GM23338 (cell line): ENCODE data around the gene GSX1. TPM values are rescaled to one million over a fixed set of nuclear protein-coding genes. Genes with fewer than 3 reads are reported as not detected.
A peak's percentile ranks its signal among the peaks of the same experiment; 100 is the strongest.

Experiments used
- ATAC-seq: fragments of 200-7000 bp; cut with Tn5 transposase; 3 replicates; pipeline ENCODE4 v1.9.1; 2020
- DNase-seq: peaks from one replicate; pipeline ENCODE4 v3.0.0-alpha.2; 2015; ENCODE audit warnings: low spot score
- H2AFZ ChIP-seq: fragments of 200-600 bp; sonication (generic); 2 replicates; pipeline ENCODE4 v1.8.0; 2016; ENCODE audit warnings: antibody characterized with exemption, mild to moderate bottlenecking, moderate library complexity
- H3F3A ChIP-seq: fragments of 200-600 bp; sonication (generic); replicated peaks from 2 replicates; pipeline ENCODE4 v1.8.0; 2017; ENCODE audit warnings: antibody characterized with exemption, mixed run types, low read depth
- H3K27ac ChIP-seq: fragments of 200-600 bp; sonication (generic); 2 replicates; pipeline ENCODE4 v1.6.1; 2016; ENCODE audit warnings: low read depth
- H3K27me3 ChIP-seq: fragments of 200-600 bp; sonication (generic); 2 replicates; pipeline ENCODE4 v1.8.0; 2016; ENCODE audit warnings: mild to moderate bottlenecking, mixed run types, moderate library complexity; ENCODE audit not compliant: insufficient read depth
- H3K36me3 ChIP-seq: fragments of 200-600 bp; sonication (generic); 2 replicates; pipeline ENCODE4 v1.8.0; 2016; ENCODE audit warnings: mild to moderate bottlenecking; ENCODE audit not compliant: insufficient read depth
- H3K4me1 ChIP-seq: fragments of 200-600 bp; sonication (generic); 2 replicates; pipeline ENCODE4 v1.8.0; 2016; ENCODE audit warnings: mild to moderate bottlenecking, moderate library complexity; ENCODE audit not compliant: insufficient read depth
- H3K4me2 ChIP-seq: fragments of 200-600 bp; sonication (generic); 2 replicates; pipeline ENCODE4 v1.7.1; 2017; ENCODE audit warnings: mixed run types
- H3K4me3 ChIP-seq: fragments of 200-600 bp; sonication (generic); 2 replicates; pipeline ENCODE4 v1.6.1; 2016; ENCODE audit warnings: mixed run types
- H3K79me2 ChIP-seq: fragments of 200-600 bp; sonication (generic); replicated peaks from 2 replicates; pipeline ENCODE4 v1.8.0; 2017; ENCODE audit warnings: mild to moderate bottlenecking; ENCODE audit not compliant: insufficient read depth
- H3K9me2 ChIP-seq: fragments of 200-600 bp; sonication (generic); 2 replicates; pipeline ENCODE4 v1.8.0; 2017; ENCODE audit not compliant: insufficient read depth
- H4K20me1 ChIP-seq: fragments of 200-600 bp; sonication (generic); replicated peaks from 2 replicates; pipeline ENCODE4 v1.8.0; 2017; ENCODE audit warnings: mild to moderate bottlenecking; ENCODE audit not compliant: insufficient read depth
- H3K27ac Mint-ChIP-seq: 2 replicates; pipeline ENCODE4 v1.8.0; 2020; ENCODE audit warnings: inconsistent platforms, mild to moderate bottlenecking, moderate library complexity, mixed read lengths
- H3K27me3 Mint-ChIP-seq: 3 replicates; pipeline ENCODE4 v1.8.0; 2022; ENCODE audit warnings: low read depth, mild to moderate bottlenecking, moderate library complexity, mixed read lengths, inconsistent platforms; ENCODE audit not compliant: insufficient read depth, poor library complexity
- H3K36me3 Mint-ChIP-seq: 3 replicates; pipeline ENCODE4 v1.8.0; 2021; ENCODE audit warnings: low read depth, mild to moderate bottlenecking, inconsistent platforms, moderate library complexity, mixed read lengths
- H3K4me1 Mint-ChIP-seq: 3 replicates; pipeline ENCODE4 v1.8.0; 2020; ENCODE audit warnings: mild to moderate bottlenecking, inconsistent platforms, mixed read lengths
- H3K4me3 Mint-ChIP-seq: 3 replicates; pipeline ENCODE4 v1.8.0; 2021; ENCODE audit warnings: moderate library complexity, mild to moderate bottlenecking, inconsistent platforms, mixed read lengths
- H3K9me3 Mint-ChIP-seq: 3 replicates; pipeline ENCODE4 v1.8.0; 2020; ENCODE audit warnings: moderate library complexity, mild to moderate bottlenecking, inconsistent platforms, mixed read lengths
- CREB1 ChIP-seq: fragments of 250-450 bp; sonication (Bioruptor Pico); IDR thresholded peaks from 2 replicates; pipeline ENCODE4 v1.5.0; 2020; ENCODE audit warnings: low read depth, mild to moderate bottlenecking, moderate library complexity
- EZH2phosphoT487 ChIP-seq: fragments of 200-600 bp; sonication (generic); IDR thresholded peaks from one replicate; pipeline ENCODE4 v1.8.1; 2018; ENCODE audit warnings: antibody characterized with exemption; ENCODE audit not compliant: unreplicated experiment
- JUNB ChIP-seq: IDR thresholded peaks from one replicate; pipeline ENCODE4 v1.6.1; 2016; ENCODE audit warnings: antibody characterized with exemption; ENCODE audit not compliant: unreplicated experiment
- NANOG ChIP-seq: IDR thresholded peaks from 2 replicates; pipeline ENCODE4 v1.6.1; 2016; ENCODE audit warnings: antibody characterized with exemption, borderline replicate concordance
- POLR2AphosphoS5 ChIP-seq: IDR thresholded peaks from 2 replicates; pipeline ENCODE4 v1.6.1; 2016; ENCODE audit warnings: antibody characterized with exemption, low read depth
- STAT1 ChIP-seq: IDR thresholded peaks from one replicate; pipeline ENCODE4 v1.6.1; 2016; ENCODE audit warnings: antibody characterized with exemption; ENCODE audit not compliant: unreplicated experiment
- ZNF114 ChIP-seq: fragments of 250-450 bp; sonication (Bioruptor Pico); IDR thresholded peaks from 2 replicates; pipeline ENCODE4 v1.5.0; 2020; ENCODE audit warnings: mild to moderate bottlenecking, moderate library complexity
- ZNF331 ChIP-seq: fragments of 250-450 bp; sonication (Bioruptor Pico); IDR thresholded peaks from 2 replicates; pipeline ENCODE4 v1.5.0; 2020; ENCODE audit warnings: low read depth, mild to moderate bottlenecking, moderate library complexity
- polyA plus RNA-seq: library from polyadenylated mRNA; unstranded; fragments of >200 nt; fragmentation: Nextera tagmentation; extraction: Ambion mirVana; gene quantifications from 2 replicates; pipeline ENCODE4 v1.2.1, GENCODE V29; 2016
- total RNA-seq: library from RNA; depleted of rRNA; stranded (reverse); fragments of >200 nt; shearing (Covaris generic); gene quantifications from 2 replicates; pipeline ENCODE4 v1.2.3, GENCODE V29; 2014
- TF ChIP-seq, protein P1 (sequence below): fragments of 250-450 bp; sonication (Bioruptor Pico); IDR thresholded peaks from 2 replicates; pipeline ENCODE4 v1.5.0; 2020; ENCODE audit warnings: mild to moderate bottlenecking, moderate library complexity
- TF ChIP-seq, protein P2 (sequence below), 2 experiments: fragments of 200-600 bp in 1 of 2; sonication (generic) in 1 of 2; conservative IDR thresholded peaks; 2 replicates each; pipeline versions ENCODE4 v1.5.1 to v1.6.1; 2016 to 2017; ENCODE audit warnings: antibody characterized with exemption in 2 of 2, low read depth in 2 of 2, mild to moderate bottlenecking in 2 of 2, moderate library complexity in 1 of 2
- TF ChIP-seq, protein P3 (sequence below): IDR thresholded peaks from 2 replicates; pipeline ENCODE4 v1.6.1; 2016; ENCODE audit warnings: antibody characterized with exemption

GSX1 gene
- total and polyA plus RNA-seq, 2 experiments from 2014 or later = not detected

DNA sequence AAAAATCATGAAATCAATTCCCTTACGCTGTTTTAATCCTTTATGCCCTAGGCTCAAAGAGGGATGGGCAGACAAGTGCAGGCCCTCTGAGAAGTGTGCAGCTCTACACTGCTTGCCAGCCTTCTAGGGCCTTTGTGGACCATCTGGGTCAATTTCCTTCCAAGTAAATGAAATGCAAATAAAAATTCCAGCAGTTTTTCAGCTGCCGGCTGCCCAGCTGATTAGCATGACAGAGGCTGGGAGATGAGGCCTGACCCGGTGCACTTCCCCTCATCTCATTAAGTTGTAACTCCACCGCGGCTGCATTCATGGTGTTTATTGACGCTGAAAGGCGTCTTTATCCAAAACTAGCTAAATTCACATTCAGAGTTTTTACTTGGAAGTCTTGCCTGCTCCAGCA, 47.5 kb upstream of the GSX1 start:
- no peaks in the 10 kb centered on the region for H3K79me2 ChIP-seq
- H3F3A ChIP-seq = 0 out of 2 replicates have a peak, but pooled peaks cover 4% of the 10 kb centered on the region
- ATAC-seq (peak; percentile 87), DNase-seq (peak; percentile 78)
- H3K4me1 ChIP-seq = peaks cover 19% of the 10 kb centered on the region
- peak overlapping the region; percentile 8 for H2AFZ ChIP-seq
- no peaks in the 10 kb centered on the region for H4K20me1 ChIP-seq
- Mint-ChIP-seq H3K36me3 (peaks cover 6% of the 10 kb centered on the region; the same call in 2 of the 3 replicates), H3K4me3 (peak overlapping the region; percentile 46), H3K4me1 (peaks cover 31% of the 10 kb centered on the region), H3K9me3 (peaks cover 2% of the 10 kb centered on the region; the same call in 1 of the 3 replicates), H3K27ac (peak overlapping the region; percentile 91), H3K27me3 (peaks cover 9% of the 10 kb centered on the region)
- no peaks in the 10 kb centered on the region for H3K27me3 ChIP-seq
- H3K9me2 ChIP-seq = peaks cover 18% of the 10 kb centered on the region
- peak; percentile 63; the same call in 1 of the 2 replicates for TF ChIP-seq NANOG
- no peak for TF ChIP-seq ZNF114 (CRISPR knock-in tag)
- TF ChIP-seq, protein P1, sequence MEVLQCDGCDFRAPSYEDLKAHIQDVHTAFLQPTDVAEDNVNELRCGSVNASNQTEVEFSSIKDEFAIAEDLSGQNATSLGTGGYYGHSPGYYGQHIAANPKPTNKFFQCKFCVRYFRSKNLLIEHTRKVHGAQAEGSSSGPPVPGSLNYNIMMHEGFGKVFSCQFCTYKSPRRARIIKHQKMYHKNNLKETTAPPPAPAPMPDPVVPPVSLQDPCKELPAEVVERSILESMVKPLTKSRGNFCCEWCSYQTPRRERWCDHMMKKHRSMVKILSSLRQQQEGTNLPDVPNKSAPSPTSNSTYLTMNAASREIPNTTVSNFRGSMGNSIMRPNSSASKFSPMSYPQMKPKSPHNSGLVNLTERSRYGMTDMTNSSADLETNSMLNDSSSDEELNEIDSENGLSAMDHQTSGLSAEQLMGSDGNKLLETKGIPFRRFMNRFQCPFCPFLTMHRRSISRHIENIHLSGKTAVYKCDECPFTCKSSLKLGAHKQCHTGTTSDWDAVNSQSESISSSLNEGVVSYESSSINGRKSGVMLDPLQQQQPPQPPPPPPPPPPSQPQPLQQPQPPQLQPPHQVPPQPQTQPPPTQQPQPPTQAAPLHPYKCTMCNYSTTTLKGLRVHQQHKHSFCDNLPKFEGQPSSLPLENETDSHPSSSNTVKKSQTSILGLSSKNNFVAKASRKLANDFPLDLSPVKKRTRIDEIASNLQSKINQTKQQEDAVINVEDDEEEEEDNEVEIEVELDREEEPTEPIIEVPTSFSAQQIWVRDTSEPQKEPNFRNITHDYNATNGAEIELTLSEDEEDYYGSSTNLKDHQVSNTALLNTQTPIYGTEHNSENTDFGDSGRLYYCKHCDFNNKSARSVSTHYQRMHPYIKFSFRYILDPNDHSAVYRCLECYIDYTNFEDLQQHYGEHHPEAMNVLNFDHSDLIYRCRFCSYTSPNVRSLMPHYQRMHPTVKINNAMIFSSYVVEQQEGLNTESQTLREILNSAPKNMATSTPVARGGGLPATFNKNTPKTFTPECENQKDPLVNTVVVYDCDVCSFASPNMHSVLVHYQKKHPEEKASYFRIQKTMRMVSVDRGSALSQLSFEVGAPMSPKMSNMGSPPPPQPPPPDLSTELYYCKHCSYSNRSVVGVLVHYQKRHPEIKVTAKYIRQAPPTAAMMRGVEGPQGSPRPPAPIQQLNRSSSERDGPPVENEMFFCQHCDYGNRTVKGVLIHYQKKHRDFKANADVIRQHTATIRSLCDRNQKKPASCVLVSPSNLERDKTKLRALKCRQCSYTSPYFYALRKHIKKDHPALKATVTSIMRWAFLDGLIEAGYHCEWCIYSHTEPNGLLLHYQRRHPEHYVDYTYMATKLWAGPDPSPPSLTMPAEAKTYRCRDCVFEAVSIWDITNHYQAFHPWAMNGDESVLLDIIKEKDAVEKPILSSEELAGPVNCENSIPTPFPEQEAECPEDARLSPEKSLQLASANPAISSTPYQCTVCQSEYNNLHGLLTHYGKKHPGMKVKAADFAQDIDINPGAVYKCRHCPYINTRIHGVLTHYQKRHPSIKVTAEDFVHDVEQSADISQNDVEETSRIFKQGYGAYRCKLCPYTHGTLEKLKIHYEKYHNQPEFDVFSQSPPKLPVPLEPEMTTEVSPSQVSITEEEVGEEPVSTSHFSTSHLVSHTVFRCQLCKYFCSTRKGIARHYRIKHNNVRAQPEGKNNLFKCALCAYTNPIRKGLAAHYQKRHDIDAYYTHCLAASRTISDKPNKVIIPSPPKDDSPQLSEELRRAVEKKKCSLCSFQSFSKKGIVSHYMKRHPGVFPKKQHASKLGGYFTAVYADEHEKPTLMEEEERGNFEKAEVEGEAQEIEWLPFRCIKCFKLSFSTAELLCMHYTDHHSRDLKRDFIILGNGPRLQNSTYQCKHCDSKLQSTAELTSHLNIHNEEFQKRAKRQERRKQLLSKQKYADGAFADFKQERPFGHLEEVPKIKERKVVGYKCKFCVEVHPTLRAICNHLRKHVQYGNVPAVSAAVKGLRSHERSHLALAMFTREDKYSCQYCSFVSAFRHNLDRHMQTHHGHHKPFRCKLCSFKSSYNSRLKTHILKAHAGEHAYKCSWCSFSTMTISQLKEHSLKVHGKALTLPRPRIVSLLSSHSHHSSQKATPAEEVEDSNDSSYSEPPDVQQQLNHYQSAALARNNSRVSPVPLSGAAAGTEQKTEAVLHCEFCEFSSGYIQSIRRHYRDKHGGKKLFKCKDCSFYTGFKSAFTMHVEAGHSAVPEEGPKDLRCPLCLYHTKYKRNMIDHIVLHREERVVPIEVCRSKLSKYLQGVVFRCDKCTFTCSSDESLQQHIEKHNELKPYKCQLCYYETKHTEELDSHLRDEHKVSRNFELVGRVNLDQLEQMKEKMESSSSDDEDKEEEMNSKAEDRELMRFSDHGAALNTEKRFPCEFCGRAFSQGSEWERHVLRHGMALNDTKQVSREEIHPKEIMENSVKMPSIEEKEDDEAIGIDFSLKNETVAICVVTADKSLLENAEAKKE (CRISPR knock-in tag) = peak; percentile 38; the same call in 1 of the 2 replicates
- peak overlapping the region; percentile 83 for H3K27ac ChIP-seq
- H3K4me3 ChIP-seq = peak overlapping the region; percentile 21; the same call in 1 of the 2 replicates
- no peaks in the 10 kb centered on the region for H3K36me3 ChIP-seq
- peak overlapping the region; percentile 52 for H3K4me2 ChIP-seq

DNA sequence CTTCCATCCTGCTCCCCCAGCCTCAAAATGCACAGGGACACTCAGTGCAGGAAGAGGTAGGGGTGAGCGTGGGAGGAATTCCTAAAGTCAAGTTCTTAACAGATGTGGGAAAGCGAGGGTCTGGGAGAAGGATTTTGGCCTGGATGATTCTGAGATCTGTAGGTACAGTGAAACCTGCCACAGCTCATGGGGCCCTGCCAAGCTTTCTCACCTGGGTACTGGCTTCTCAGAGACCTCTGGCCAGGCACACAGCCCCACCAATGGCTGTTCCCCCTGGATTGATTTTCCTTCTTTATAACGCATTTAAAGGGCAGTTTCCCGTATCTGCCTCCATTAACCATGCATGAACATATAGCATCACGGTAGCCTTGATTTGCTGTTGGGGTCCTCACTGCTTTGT, 47.0 kb upstream of the GSX1 start:
- H3K79me2 ChIP-seq = no peaks in the 10 kb centered on the region
- H3K27ac ChIP-seq = peak overlapping the region; percentile 83
- H3K9me3 Mint-ChIP-seq = peaks cover 2% of the 10 kb centered on the region; the same call in 1 of the 3 replicates
- peaks cover 9% of the 10 kb centered on the region for H3K27me3 Mint-ChIP-seq
- H3K27ac Mint-ChIP-seq = peak overlapping the region; percentile 91
- H3F3A ChIP-seq = 0 out of 2 replicates have a peak, but pooled peaks cover 4% of the 10 kb centered on the region
- peaks cover 31% of the 10 kb centered on the region for H3K4me1 Mint-ChIP-seq
- peak overlapping the region; percentile 52 for H3K4me2 ChIP-seq
- no peaks in the 10 kb centered on the region for H3K36me3 ChIP-seq
- H3K4me3 ChIP-seq = peak overlapping the region; percentile 21; the same call in 1 of the 2 replicates
- no peaks in the 10 kb centered on the region for H3K27me3 ChIP-seq
- peaks cover 6% of the 10 kb centered on the region; the same call in 2 of the 3 replicates for H3K36me3 Mint-ChIP-seq
- H3K4me3 Mint-ChIP-seq = peak overlapping the region; percentile 46
- H2AFZ ChIP-seq = peak overlapping the region; percentile 8
- ATAC-seq (peak; percentile 73), DNase-seq (peak; percentile 36)
- peaks cover 19% of the 10 kb centered on the region for H3K4me1 ChIP-seq
- peaks cover 18% of the 10 kb centered on the region for H3K9me2 ChIP-seq
- no peaks in the 10 kb centered on the region for H4K20me1 ChIP-seq
- TF ChIP-seq POLR2AphosphoS5 (no peak), STAT1 (no peak), NANOG (no peak), ZNF114 (CRISPR knock-in tag) (no peak), ZNF331 (CRISPR knock-in tag) (no peak), CREB1 (CRISPR knock-in tag) (no peak), JUNB (no peak), EZH2phosphoT487 (no peak)
- TF ChIP-seq, protein P2, sequence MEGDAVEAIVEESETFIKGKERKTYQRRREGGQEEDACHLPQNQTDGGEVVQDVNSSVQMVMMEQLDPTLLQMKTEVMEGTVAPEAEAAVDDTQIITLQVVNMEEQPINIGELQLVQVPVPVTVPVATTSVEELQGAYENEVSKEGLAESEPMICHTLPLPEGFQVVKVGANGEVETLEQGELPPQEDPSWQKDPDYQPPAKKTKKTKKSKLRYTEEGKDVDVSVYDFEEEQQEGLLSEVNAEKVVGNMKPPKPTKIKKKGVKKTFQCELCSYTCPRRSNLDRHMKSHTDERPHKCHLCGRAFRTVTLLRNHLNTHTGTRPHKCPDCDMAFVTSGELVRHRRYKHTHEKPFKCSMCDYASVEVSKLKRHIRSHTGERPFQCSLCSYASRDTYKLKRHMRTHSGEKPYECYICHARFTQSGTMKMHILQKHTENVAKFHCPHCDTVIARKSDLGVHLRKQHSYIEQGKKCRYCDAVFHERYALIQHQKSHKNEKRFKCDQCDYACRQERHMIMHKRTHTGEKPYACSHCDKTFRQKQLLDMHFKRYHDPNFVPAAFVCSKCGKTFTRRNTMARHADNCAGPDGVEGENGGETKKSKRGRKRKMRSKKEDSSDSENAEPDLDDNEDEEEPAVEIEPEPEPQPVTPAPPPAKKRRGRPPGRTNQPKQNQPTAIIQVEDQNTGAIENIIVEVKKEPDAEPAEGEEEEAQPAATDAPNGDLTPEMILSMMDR (conservative IDR thresholded peaks at IDR 0.05; ENCODE audit: low read depth in 2 of 2) = no peak
- TF ChIP-seq, protein P3, sequence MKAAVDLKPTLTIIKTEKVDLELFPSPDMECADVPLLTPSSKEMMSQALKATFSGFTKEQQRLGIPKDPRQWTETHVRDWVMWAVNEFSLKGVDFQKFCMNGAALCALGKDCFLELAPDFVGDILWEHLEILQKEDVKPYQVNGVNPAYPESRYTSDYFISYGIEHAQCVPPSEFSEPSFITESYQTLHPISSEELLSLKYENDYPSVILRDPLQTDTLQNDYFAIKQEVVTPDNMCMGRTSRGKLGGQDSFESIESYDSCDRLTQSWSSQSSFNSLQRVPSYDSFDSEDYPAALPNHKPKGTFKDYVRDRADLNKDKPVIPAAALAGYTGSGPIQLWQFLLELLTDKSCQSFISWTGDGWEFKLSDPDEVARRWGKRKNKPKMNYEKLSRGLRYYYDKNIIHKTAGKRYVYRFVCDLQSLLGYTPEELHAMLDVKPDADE = no peak
